ENCODE results near the gene NLRC5.
"Not testable (repeated sequence)": the region's sequence is repeated elsewhere in the genome, so short reads cannot be mapped to it uniquely, and the experiment has no call there.

The NLRC5 gene

GRCh38 chr16:57106767-57107166 is 117.4 kb downstream of the NLRC5 start:
- no peak overlapping the region for H3K4me3 ChIP-seq (ENCODE audit: low read length)
- DNase-seq (ENCODE audit: low read depth), result no peak
- no peak for TF ChIP-seq CTCF (conservative IDR thresholded peaks at IDR 0.05; ENCODE audit: low read depth, low read length)

GRCh38 chr16:57107321-57107922 is 118.1 kb downstream of the NLRC5 start:
- no peak for TF ChIP-seq CTCF (conservative IDR thresholded peaks at IDR 0.05; ENCODE audit: low read depth, low read length)
- H3K4me3 ChIP-seq (ENCODE audit: low read length), result no peak overlapping the region
- no peak for DNase-seq (ENCODE audit: low read depth)

- no peak overlapping the region for H3K4me3 ChIP-seq (ENCODE audit: low read length)
- TF ChIP-seq CTCF (conservative IDR thresholded peaks at IDR 0.05; ENCODE audit: low read depth, low read length), result no peak
- DNase-seq (ENCODE audit: low read depth), result no peak
Observed at GRCh38 chr16:57108432-57108831, 119.1 kb downstream of the NLRC5 start.

GRCh38 chr16:57109259-57110105 is 120.1 kb downstream of the NLRC5 start:
- DNase-seq (ENCODE audit: low read depth); H3K4me3 ChIP-seq (ENCODE audit: low read length): not testable (repeated sequence)

- TF ChIP-seq CTCF (conservative IDR thresholded peaks at IDR 0.05; ENCODE audit: low read depth, low read length), result no peak
Observed at GRCh38 chr16:57110937-57111336, 121.6 kb downstream of the NLRC5 start.

GRCh38 chr16:57111420-57111819 is 122.1 kb downstream of the NLRC5 start:
- DNase-seq (ENCODE audit: low read depth), result no peak
- no peak overlapping the region for H3K4me3 ChIP-seq (ENCODE audit: low read length)
- no peak for TF ChIP-seq CTCF (conservative IDR thresholded peaks at IDR 0.05; ENCODE audit: low read depth, low read length)

More at GRCh38 chr16:57110937-57111336, 121.6 kb downstream of the NLRC5 start:
- H3K4me3 ChIP-seq (ENCODE audit: low read length), result no peak overlapping the region
- no peak for DNase-seq (ENCODE audit: low read depth)

GRCh38 chr16:57112403-57113041 is 123.2 kb downstream of the NLRC5 start:
- no peak for DNase-seq (ENCODE audit: low read depth)
- no peak for TF ChIP-seq CTCF (conservative IDR thresholded peaks at IDR 0.05; ENCODE audit: low read depth, low read length)
- no peak overlapping the region for H3K4me3 ChIP-seq (ENCODE audit: low read length)

Data from retinal pigment epithelial cell (primary cell).